Mesenchymal stem cell (in vitro differentiated cells and primary cell): ENCODE data around the gene ARL2.

Experiments
- DNase-seq: peaks from one replicate; pipeline ENCODE4 v3.0.0-alpha.2; 2013
- H2AFZ ChIP-seq: one replicate; pipeline ENCODE4 v1.6.1; 2013; ENCODE audit warnings: low read depth, mild to moderate bottlenecking, control low read depth, inconsistent platforms, low read length, moderate library complexity
- H2AK5ac ChIP-seq: 2 replicates; pipeline ENCODE4 v1.6.1; 2013; ENCODE audit warnings: low read length, moderate library complexity, mild to moderate bottlenecking, inconsistent platforms; ENCODE audit not compliant: severe bottlenecking
- H2BK120ac ChIP-seq: one replicate; pipeline ENCODE4 v1.6.1; 2013; ENCODE audit warnings: low read depth, mild to moderate bottlenecking, inconsistent platforms, low read length, moderate library complexity
- H2BK12ac ChIP-seq, 2 experiments: one replicate each; pipeline ENCODE4 v1.6.1; 2013; ENCODE audit warnings: inconsistent platforms in 2 of 2, low read length in 2 of 2, mild to moderate bottlenecking in 2 of 2, moderate library complexity in 2 of 2, control low read depth in 1 of 2
- H2BK15ac ChIP-seq: one replicate; pipeline ENCODE4 v1.6.1; 2013; ENCODE audit warnings: mild to moderate bottlenecking, low read depth, inconsistent platforms; ENCODE audit not compliant: poor library complexity, severe bottlenecking
- H2BK5ac ChIP-seq: 2 replicates; pipeline ENCODE4 v1.6.1; 2013; ENCODE audit warnings: low read depth, mild to moderate bottlenecking, low read length, control low read depth, inconsistent platforms; ENCODE audit not compliant: poor library complexity, severe bottlenecking
- H3K14ac ChIP-seq, 2 experiments: one replicate each; pipeline ENCODE4 v1.6.1; 2013; ENCODE audit warnings: inconsistent platforms in 2 of 2, low read length in 2 of 2, control low read depth in 1 of 2, mild to moderate bottlenecking in 1 of 2, moderate library complexity in 1 of 2
- H3K18ac ChIP-seq, 2 experiments: one replicate each; pipeline ENCODE4 v1.6.1; 2013; ENCODE audit warnings: inconsistent platforms in 2 of 2, low read length in 2 of 2, control low read depth in 1 of 2, low read depth in 1 of 2, mild to moderate bottlenecking in 1 of 2
- H3K23ac ChIP-seq, 2 experiments: one replicate each; pipeline ENCODE4 v1.6.1; 2013; ENCODE audit warnings: inconsistent platforms in 2 of 2, low read length in 2 of 2, mild to moderate bottlenecking in 2 of 2, moderate library complexity in 2 of 2, control low read depth in 1 of 2
- H3K27ac ChIP-seq: 2 replicates; pipeline ENCODE4 v1.5.1; 2013; ENCODE audit warnings: mild to moderate bottlenecking, moderate library complexity, low read length, control low read depth, inconsistent platforms; ENCODE audit not compliant: poor library complexity, severe bottlenecking
- H3K27me3 ChIP-seq, 2 experiments: 2 replicates each; pipeline versions ENCODE4 v1.6.1 to v1.7.0; 2013; ENCODE audit warnings: low read length in 2 of 2, mild to moderate bottlenecking in 2 of 2, moderate library complexity in 2 of 2, control low read depth in 1 of 2, inconsistent platforms in 1 of 2; ENCODE audit not compliant: control insufficient read depth in 1 of 2, insufficient read depth in 1 of 2
- H3K36me3 ChIP-seq, 2 experiments: 2 replicates each; pipeline versions ENCODE4 v1.6.1 to v1.7.0; 2013; ENCODE audit warnings: low read length in 2 of 2, control low read depth in 1 of 2, inconsistent platforms in 1 of 2, low read depth in 1 of 2, mild to moderate bottlenecking in 1 of 2; ENCODE audit not compliant: insufficient read depth in 2 of 2, control insufficient read depth in 1 of 2
- H3K4ac ChIP-seq, 2 experiments: one replicate each; pipeline ENCODE4 v1.6.1; 2013; ENCODE audit warnings: inconsistent platforms in 2 of 2, low read length in 2 of 2, mild to moderate bottlenecking in 2 of 2, moderate library complexity in 2 of 2, control low read depth in 1 of 2, low read depth in 1 of 2
- H3K4me1 ChIP-seq: 2 replicates; pipeline ENCODE4 v1.6.1; 2013; ENCODE audit warnings: low read depth, low read length, control low read depth; ENCODE audit not compliant: control insufficient read depth, insufficient read depth
- H3K4me2 ChIP-seq: 2 replicates; pipeline ENCODE4 v1.6.1; 2013; ENCODE audit warnings: low read length, mild to moderate bottlenecking, inconsistent platforms; ENCODE audit not compliant: poor library complexity, severe bottlenecking
- H3K4me3 ChIP-seq, 2 experiments: 2 replicates each; pipeline versions ENCODE4 v1.5.1 to v1.7.0; 2013; ENCODE audit warnings: low read length in 2 of 2, mild to moderate bottlenecking in 2 of 2, control low read depth in 1 of 2, low read depth in 1 of 2; ENCODE audit not compliant: insufficient read depth in 1 of 2
- H3K79me1 ChIP-seq: replicated peaks from 2 replicates; pipeline ENCODE4 v1.6.1; 2013; ENCODE audit warnings: mild to moderate bottlenecking, control low read depth, low read length, inconsistent platforms; ENCODE audit not compliant: poor library complexity, severe bottlenecking
- H3K9ac ChIP-seq: 2 replicates; pipeline ENCODE4 v1.7.0; 2013; ENCODE audit warnings: mild to moderate bottlenecking, low read length, moderate library complexity
- H3K9me3 ChIP-seq: 2 replicates; pipeline ENCODE4 v1.7.0; 2013; ENCODE audit warnings: mild to moderate bottlenecking, low read length; ENCODE audit not compliant: control insufficient read depth
- H4K8ac ChIP-seq: one replicate; pipeline ENCODE4 v1.6.1; 2013; ENCODE audit warnings: inconsistent platforms, mild to moderate bottlenecking, low read length, moderate library complexity
- H4K91ac ChIP-seq: one replicate; pipeline ENCODE4 v1.6.1; 2013; ENCODE audit warnings: mild to moderate bottlenecking, low read length, inconsistent platforms
- WGBS: methylation state at CpG from one replicate; pipeline ENCODE4 v1.1.7; 2013; ENCODE audit warnings: mixed read lengths; 5-methylcytosine and 5-hydroxymethylcytosine counted together

Gene ARL2

GRCh38 chr11:65040520-65040846 lies 26.5 kb downstream of the ARL2 start:
- H3K79me1 ChIP-seq = peaks cover 30% of the 10 kb centered on the region
- no peak overlapping the region for H3K23ac ChIP-seq
- H3K18ac ChIP-seq = no peak overlapping the region
- peak overlapping the region; percentile 98 for H3K27ac ChIP-seq
- H4K8ac ChIP-seq = peak overlapping the region; percentile 82
- H2BK15ac ChIP-seq = no peak overlapping the region
- H4K91ac ChIP-seq = no peak overlapping the region
- peak overlapping the region; percentile 94 for H3K4me2 ChIP-seq
- H3K4me3 ChIP-seq = peak overlapping the region; percentile 87 to 98
- peak overlapping the region; percentile 88 for H3K9ac ChIP-seq
- 32% methylated on average over 6 of the region's 7 CpGs for WGBS
- no peak overlapping the region for H2AFZ ChIP-seq
- H2BK12ac ChIP-seq = no peak overlapping the region
- no peaks in the 10 kb centered on the region for H3K9me3 ChIP-seq
- DNase-seq = no peak
- no peak overlapping the region for H3K4ac ChIP-seq
- no peak overlapping the region for H2AK5ac ChIP-seq
- no peak overlapping the region for H2BK5ac ChIP-seq
- H3K27me3 ChIP-seq = no peaks in the 10 kb centered on the region
- peaks cover 16% of the 10 kb centered on the region for H3K4me1 ChIP-seq
- no peak overlapping the region for H2BK120ac ChIP-seq
- peaks cover 51 to 61% of the 10 kb centered on the region in 2 experiments for H3K36me3 ChIP-seq
- no peak overlapping the region for H3K14ac ChIP-seq

- H4K91ac ChIP-seq = peak within 1 kb of the TSS; percentile 92
- H2AK5ac ChIP-seq = no peak within 1 kb of the TSS
- H3K27ac ChIP-seq = peak within 1 kb of the TSS; percentile 98
- H2BK5ac ChIP-seq = peak within 1 kb of the TSS; percentile 90
- H3K27me3 ChIP-seq = no peaks in the 10 kb centered on the region
- peak; percentile 94 for DNase-seq
- H2BK120ac ChIP-seq = no peak within 1 kb of the TSS
- H3K36me3 ChIP-seq = peaks cover 51 to 61% of the 10 kb centered on the region in 2 experiments
- peak within 1 kb of the TSS; percentile 87 to 98 for H3K4me3 ChIP-seq
- H3K4me2 ChIP-seq = peak within 1 kb of the TSS; percentile 94
- H2BK15ac ChIP-seq = peak within 1 kb of the TSS; percentile 87
- peak within 1 kb of the TSS; percentile 96 for H3K18ac ChIP-seq
- peaks cover 16% of the 10 kb centered on the region for H3K4me1 ChIP-seq
- H3K79me1 ChIP-seq = peaks cover 34% of the 10 kb centered on the region
- H2BK12ac ChIP-seq = peak within 1 kb of the TSS in 1 of 2 experiments; percentile 85
- peak within 1 kb of the TSS; percentile 90 for H4K8ac ChIP-seq
- H3K9me3 ChIP-seq = no peaks in the 10 kb centered on the region
- H3K9ac ChIP-seq = peak within 1 kb of the TSS; percentile 88
- peak within 1 kb of the TSS; percentile 98 for H2AFZ ChIP-seq
- H3K14ac ChIP-seq = peak within 1 kb of the TSS in 1 of 2 experiments; percentile 99
- peak within 1 kb of the TSS; percentile 37 to 93 for H3K23ac ChIP-seq
- WGBS = 1% methylated on average over 76 of the region's 91 CpGs
- peak within 1 kb of the TSS; percentile 58 to 82 for H3K4ac ChIP-seq
Observed at GRCh38 chr11:65040847-65041622, 27.1 kb downstream of the ARL2 start, which contains the start of gene SAC3D1. SAC3D1 (plus strand) TSS chr11:65041210; CDS start chr11:65041293, 83 bp downstream.

GRCh38 chr11:65042891-65043290 lies 28.9 kb downstream of the ARL2 start:
- peaks cover 42 to 51% of the 10 kb centered on the region in 2 experiments for H3K36me3 ChIP-seq

GRCh38 chr11:65043881-65044501 lies 30.0 kb downstream of the ARL2 start:
- no peak overlapping the region for H3K18ac ChIP-seq
- no peak overlapping the region for H2BK15ac ChIP-seq
- no peak overlapping the region for H2AK5ac ChIP-seq
- no peak overlapping the region for H2BK12ac ChIP-seq
- peak overlapping the region; percentile 29 for H3K9ac ChIP-seq
- no peak overlapping the region for H2AFZ ChIP-seq
- H4K8ac ChIP-seq = no peak overlapping the region
- 98% methylated on average over 23 of the region's 23 CpGs for WGBS
- no peak overlapping the region for H3K23ac ChIP-seq
- H3K27ac ChIP-seq = no peak overlapping the region
- peak overlapping the region in 1 of 2 experiments; percentile 15 for H3K4me3 ChIP-seq
- peaks cover 37% of the 10 kb centered on the region for H3K79me1 ChIP-seq
- no peaks in the 10 kb centered on the region for H3K27me3 ChIP-seq
- peaks cover 16% of the 10 kb centered on the region for H3K4me1 ChIP-seq
- peaks cover 33 to 44% of the 10 kb centered on the region in 2 experiments for H3K36me3 ChIP-seq
- no peak overlapping the region for H3K4ac ChIP-seq
- H3K9me3 ChIP-seq = no peaks in the 10 kb centered on the region
- DNase-seq = no peak
- H2BK120ac ChIP-seq = no peak overlapping the region
- no peak overlapping the region for H3K14ac ChIP-seq
- H2BK5ac ChIP-seq = no peak overlapping the region
- H3K4me2 ChIP-seq = no peak overlapping the region
- no peak overlapping the region for H4K91ac ChIP-seq

More at GRCh38 chr11:65042891-65043290, 28.9 kb downstream of the ARL2 start:
- H3K14ac ChIP-seq = no peak overlapping the region
- peaks cover 16% of the 10 kb centered on the region for H3K4me1 ChIP-seq
- H2AFZ ChIP-seq = no peak overlapping the region
- H3K27me3 ChIP-seq = no peaks in the 10 kb centered on the region
- no peak overlapping the region for H2BK120ac ChIP-seq
- H2BK15ac ChIP-seq = no peak overlapping the region
- H3K79me1 ChIP-seq = peaks cover 37% of the 10 kb centered on the region
- H4K91ac ChIP-seq = no peak overlapping the region
- no peak overlapping the region for H2AK5ac ChIP-seq
- H3K27ac ChIP-seq = no peak overlapping the region
- no peaks in the 10 kb centered on the region for H3K9me3 ChIP-seq
- DNase-seq = no peak
- H3K23ac ChIP-seq = no peak overlapping the region
- H3K4ac ChIP-seq = no peak overlapping the region
- H2BK12ac ChIP-seq = no peak overlapping the region
- H3K4me3 ChIP-seq = no peak overlapping the region
- no peak overlapping the region for H2BK5ac ChIP-seq
- H3K18ac ChIP-seq = no peak overlapping the region
- 92% methylated on average over 6 of the region's 6 CpGs for WGBS
- H3K4me2 ChIP-seq = no peak overlapping the region
- no peak overlapping the region for H3K9ac ChIP-seq
- H4K8ac ChIP-seq = no peak overlapping the region
